GM04503 (cell line): ENCODE data around the gene SPATA32.

ENCODE experiments used
- DNase-seq: peaks from one replicate; pipeline ENCODE4 v3.0.0-alpha.2; 2012; ENCODE audit warnings: low read depth

SPATA32 gene

GRCh38 chr17:45246338-45246737, 15.6 kb downstream of the SPATA32 start:
- DNase-seq = no peak

GRCh38 chr17:45244725-45245656, 16.9 kb downstream of the SPATA32 start:
- no peak for DNase-seq

GRCh38 chr17:45243750-45244149, 18.1 kb downstream of the SPATA32 start:
- DNase-seq = no peak

GRCh38 chr17:45242029-45242414, 19.9 kb downstream of the SPATA32 start:
- no peak for DNase-seq

- DNase-seq = no peak
Measured at GRCh38 chr17:45241328-45242028, 20.4 kb downstream of the SPATA32 start.

GRCh38 chr17:45240905-45241327, 21.0 kb downstream of the SPATA32 start:
- DNase-seq = no peak

GRCh38 chr17:45238155-45238774, 23.6 kb downstream of the SPATA32 start:
- DNase-seq = no peak

- DNase-seq = no peak
Measured at GRCh38 chr17:45237686-45238085, 24.2 kb downstream of the SPATA32 start.

- DNase-seq = no peak
Measured at GRCh38 chr17:45236282-45236606, 25.6 kb downstream of the SPATA32 start.

- DNase-seq = no peak
Measured at GRCh38 chr17:45235416-45236281, 26.2 kb downstream of the SPATA32 start.

GRCh38 chr17:45234641-45235415, 27.1 kb downstream of the SPATA32 start:
- DNase-seq = no peak

GRCh38 chr17:45233423-45233924, 28.4 kb downstream of the SPATA32 start:
- DNase-seq = no peak

- DNase-seq = no peak
Measured at GRCh38 chr17:45232514-45233422, 29.1 kb downstream of the SPATA32 start.

- DNase-seq = no peak
Measured at GRCh38 chr17:45231481-45232116, 30.3 kb downstream of the SPATA32 start.

- no peak for DNase-seq
Measured at GRCh38 chr17:45230787-45231480, 31.0 kb downstream of the SPATA32 start.

GRCh38 chr17:45230410-45230786, 31.5 kb downstream of the SPATA32 start:
- no peak for DNase-seq

- no peak for DNase-seq
Measured at GRCh38 chr17:45229681-45230409, 32.0 kb downstream of the SPATA32 start.
